SK-N-SH treated with all-trans-retinoic acid at 6 μM for 48 hours (cell line): ENCODE data around the gene PABPN1L.

ENCODE experiments used
- ARNTL ChIP-seq: fragments of 450-650 bp; formaldehyde crosslinking; IDR thresholded peaks from 2 replicates; pipeline ENCODE4 v1.5.0; 2020; ENCODE audit warnings: low read depth, mild to moderate bottlenecking, moderate library complexity, borderline replicate concordance
- BACH2 ChIP-seq: fragments of 250-450 bp; sonication (Bioruptor Pico); IDR thresholded peaks from 2 replicates; pipeline ENCODE4 v1.9.0; 2021; ENCODE audit warnings: mild to moderate bottlenecking, borderline replicate concordance
- CREB5 ChIP-seq: fragments of 250-450 bp; sonication (Bioruptor Pico); IDR thresholded peaks from 2 replicates; pipeline ENCODE4 v1.5.1; 2020; ENCODE audit warnings: low read depth, mild to moderate bottlenecking, moderate library complexity
- CSDC2 ChIP-seq: fragments of 250-450 bp; sonication (Bioruptor Pico); IDR thresholded peaks from 2 replicates; pipeline ENCODE4 v1.5.0; 2020; ENCODE audit warnings: mild to moderate bottlenecking, moderate library complexity
- ESRRG ChIP-seq: fragments of 250-450 bp; sonication (Bioruptor Pico); IDR thresholded peaks from 2 replicates; pipeline ENCODE4 v1.6.1; 2021; ENCODE audit warnings: mild to moderate bottlenecking
- OSR1 ChIP-seq: fragments of 250-450 bp; sonication (Bioruptor Pico); IDR thresholded peaks from 2 replicates; pipeline ENCODE4 v1.8.0; 2022; ENCODE audit warnings: moderate library complexity, mild to moderate bottlenecking, inconsistent platforms
- PATZ1 ChIP-seq: fragments of 250-450 bp; sonication (Bioruptor Pico); IDR thresholded peaks from 2 replicates; pipeline ENCODE4 v1.8.0; 2020; ENCODE audit warnings: mild to moderate bottlenecking, moderate library complexity, borderline replicate concordance
- RARB ChIP-seq: fragments of 250-450 bp; sonication (Bioruptor Pico); IDR thresholded peaks from 2 replicates; pipeline ENCODE4 v1.8.0; 2021; ENCODE audit warnings: mild to moderate bottlenecking, moderate library complexity
- SNAI2 ChIP-seq: fragments of 250-450 bp; sonication (Bioruptor Pico); IDR thresholded peaks from 2 replicates; pipeline ENCODE4 v1.5.0; 2020; ENCODE audit warnings: mild to moderate bottlenecking, moderate library complexity
- TOX ChIP-seq: fragments of 250-450 bp; sonication (Bioruptor Pico); IDR thresholded peaks from 2 replicates; pipeline ENCODE4 v1.8.0; 2021; ENCODE audit warnings: mild to moderate bottlenecking, moderate library complexity, borderline replicate concordance
- TSHZ2 ChIP-seq: fragments of 250-450 bp; sonication (Bioruptor Pico); IDR thresholded peaks from 2 replicates; pipeline ENCODE4 v1.5.0; 2020; ENCODE audit warnings: mild to moderate bottlenecking, moderate library complexity
- ZC3H10 ChIP-seq: fragments of 250-450 bp; sonication (Bioruptor Pico); IDR thresholded peaks from 2 replicates; pipeline ENCODE4 v1.5.1; 2021; ENCODE audit warnings: mild to moderate bottlenecking, moderate library complexity
- ZFP3 ChIP-seq: fragments of 250-450 bp; sonication (Bioruptor Pico); IDR thresholded peaks from 2 replicates; pipeline ENCODE4 v1.5.0; 2020; ENCODE audit warnings: mild to moderate bottlenecking, moderate library complexity
- ZFP30 ChIP-seq: fragments of 450-650 bp; formaldehyde crosslinking; IDR thresholded peaks from 2 replicates; pipeline ENCODE4 v1.5.0; 2022; ENCODE audit warnings: mild to moderate bottlenecking, moderate library complexity

- no peak for TF ChIP-seq ZFP3 (CRISPR knock-in tag)
- TF ChIP-seq ZFP30 (CRISPR knock-in tag) = no peak
- no peak for TF ChIP-seq CREB5
- no peak for TF ChIP-seq RARB (CRISPR knock-in tag)
- no peak for TF ChIP-seq TOX (CRISPR knock-in tag)
- TF ChIP-seq ESRRG (CRISPR knock-in tag) = no peak
- no peak for TF ChIP-seq ARNTL (CRISPR knock-in tag)
- TF ChIP-seq CSDC2 (CRISPR knock-in tag) = no peak
- TF ChIP-seq PATZ1 (CRISPR knock-in tag) = no peak
- TF ChIP-seq TSHZ2 (CRISPR knock-in tag) = no peak
- no peak for TF ChIP-seq OSR1 (CRISPR knock-in tag)
- TF ChIP-seq BACH2 (CRISPR knock-in tag) = no peak
- TF ChIP-seq SNAI2 (CRISPR knock-in tag) = no peak
- TF ChIP-seq ZC3H10 (CRISPR knock-in tag) = no peak
Measured at GRCh38 chr16:88824256-88825077, 42.0 kb downstream of the PABPN1L start.
